ENCODE data around the gene OR5J2.

DNA sequence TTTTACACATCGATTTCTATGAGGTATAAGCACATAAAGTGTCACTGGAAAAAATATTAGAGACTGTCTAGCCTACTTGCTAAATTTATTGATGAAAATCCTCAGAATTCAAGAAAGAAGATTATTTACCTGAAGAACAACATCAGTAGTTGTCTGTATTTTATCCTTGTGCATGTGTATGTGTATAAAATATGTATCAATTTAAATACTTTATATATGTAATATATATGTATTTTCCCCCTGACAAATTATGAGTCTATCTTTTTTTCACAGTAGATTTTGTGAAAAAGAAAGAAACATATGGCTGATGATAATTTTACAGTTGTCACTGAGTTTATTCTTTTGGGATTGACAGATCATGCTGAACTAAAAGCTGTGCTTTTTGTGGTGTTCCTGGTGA, at the start of gene OR5J2:
- TF ChIP-seq, protein P1, sequence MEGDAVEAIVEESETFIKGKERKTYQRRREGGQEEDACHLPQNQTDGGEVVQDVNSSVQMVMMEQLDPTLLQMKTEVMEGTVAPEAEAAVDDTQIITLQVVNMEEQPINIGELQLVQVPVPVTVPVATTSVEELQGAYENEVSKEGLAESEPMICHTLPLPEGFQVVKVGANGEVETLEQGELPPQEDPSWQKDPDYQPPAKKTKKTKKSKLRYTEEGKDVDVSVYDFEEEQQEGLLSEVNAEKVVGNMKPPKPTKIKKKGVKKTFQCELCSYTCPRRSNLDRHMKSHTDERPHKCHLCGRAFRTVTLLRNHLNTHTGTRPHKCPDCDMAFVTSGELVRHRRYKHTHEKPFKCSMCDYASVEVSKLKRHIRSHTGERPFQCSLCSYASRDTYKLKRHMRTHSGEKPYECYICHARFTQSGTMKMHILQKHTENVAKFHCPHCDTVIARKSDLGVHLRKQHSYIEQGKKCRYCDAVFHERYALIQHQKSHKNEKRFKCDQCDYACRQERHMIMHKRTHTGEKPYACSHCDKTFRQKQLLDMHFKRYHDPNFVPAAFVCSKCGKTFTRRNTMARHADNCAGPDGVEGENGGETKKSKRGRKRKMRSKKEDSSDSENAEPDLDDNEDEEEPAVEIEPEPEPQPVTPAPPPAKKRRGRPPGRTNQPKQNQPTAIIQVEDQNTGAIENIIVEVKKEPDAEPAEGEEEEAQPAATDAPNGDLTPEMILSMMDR (conservative IDR thresholded peaks at IDR 0.05; ENCODE audit: low read depth, low read length) = no peak
- TF ChIP-seq EZH2 (IDR thresholded peaks at IDR 0.05; ENCODE audit: borderline replicate concordance, low read depth, low read length, poor library complexity, severe bottlenecking) = no peak
